Stimulated activated CD4-positive, alpha-beta T cell treated with anti-CD3 and anti-CD28 coated beads, Interleukin-4, amount 100 ng/mL, for 4 hours (primary cell): ENCODE results near the gene GPC6.

Experiments
- DNase-seq, 2 experiments: peaks; one replicate each; pipeline ENCODE4 v3.0.0-alpha.2; 2020

The GPC6 gene

GRCh38 chr13:94080527-94080926 lies 853.9 kb downstream of the GPC6 start:
- DNase-seq = no peak

- DNase-seq = no peak
Measured at GRCh38 chr13:94087100-94087499, 860.5 kb downstream of the GPC6 start.

- no peak for DNase-seq
Measured at GRCh38 chr13:94088742-94089141, 862.1 kb downstream of the GPC6 start.

- no peak for DNase-seq
Measured at GRCh38 chr13:94090773-94091480, 864.3 kb downstream of the GPC6 start.

GRCh38 chr13:94093652-94094315 lies 867.2 kb downstream of the GPC6 start:
- DNase-seq = no peak

GRCh38 chr13:94109715-94110374 lies 883.2 kb downstream of the GPC6 start:
- DNase-seq = no peak

- no peak for DNase-seq
Measured at GRCh38 chr13:94112227-94112626, 885.6 kb downstream of the GPC6 start.

GRCh38 chr13:94112731-94113130 lies 886.1 kb downstream of the GPC6 start:
- no peak for DNase-seq

- no peak for DNase-seq
Measured at GRCh38 chr13:94113245-94113644, 886.6 kb downstream of the GPC6 start.

- no peak for DNase-seq
Measured at GRCh38 chr13:94114166-94114565, 887.6 kb downstream of the GPC6 start.

GRCh38 chr13:94115054-94115453 lies 888.4 kb downstream of the GPC6 start:
- no peak for DNase-seq

- no peak for DNase-seq
Measured at GRCh38 chr13:94119360-94119936, 892.8 kb downstream of the GPC6 start.

- DNase-seq = no peak
Measured at GRCh38 chr13:94120878-94121277, 894.3 kb downstream of the GPC6 start.

GRCh38 chr13:94121686-94122085 lies 895.1 kb downstream of the GPC6 start:
- DNase-seq = no peak

GRCh38 chr13:94122300-94122915 lies 895.8 kb downstream of the GPC6 start:
- DNase-seq = no peak

- DNase-seq = no peak
Measured at GRCh38 chr13:94123557-94123956, 897.0 kb downstream of the GPC6 start.

- DNase-seq = no peak
Measured at GRCh38 chr13:94128430-94128829, 901.8 kb downstream of the GPC6 start.

GRCh38 chr13:94129490-94129894 lies 902.9 kb downstream of the GPC6 start:
- DNase-seq = no peak

GRCh38 chr13:94138831-94139230 lies 912.2 kb downstream of the GPC6 start:
- DNase-seq = no peak

GRCh38 chr13:94139393-94139995 lies 912.9 kb downstream of the GPC6 start:
- DNase-seq = no peak

- DNase-seq = no peak
Measured at GRCh38 chr13:94140027-94140426, 913.4 kb downstream of the GPC6 start.

GRCh38 chr13:94140511-94140910 lies 913.9 kb downstream of the GPC6 start:
- no peak for DNase-seq
